Common myeloid progenitor, CD34-positive (primary cell): ENCODE data around the gene ITGA7.

Source experiments
- CTCF ChIA-PET: fragments of 350-600 bp; sonication (Branson Sonifier 250); formaldehyde crosslinking; loops from one replicate; lab custom pipeline; 2021; ENCODE audit warnings: antibody characterized with exemption; lab: Charles Lee
- POLR2A ChIA-PET: fragments of 350-600 bp; sonication (Branson Sonifier 250); formaldehyde crosslinking; loops from one replicate; lab custom pipeline; 2021; ENCODE audit warnings: antibody characterized with exemption; lab: Charles Lee
- DNase-seq, 3 donors: peaks; one replicate each; pipeline versions ENCODE4 v3.0.0 to v3.0.0-alpha.2; 2013
- H3K27ac ChIP-seq, 2 experiments: 1 replicate in 1 of 2; 2 replicates in 1 of 2; pipeline ENCODE4 v1.7.0; 2013; ENCODE audit warnings: inconsistent platforms in 2 of 2, low read length in 2 of 2, mild to moderate bottlenecking in 2 of 2, low read depth in 1 of 2, moderate library complexity in 1 of 2; ENCODE audit not compliant: severe bottlenecking in 2 of 2, insufficient read depth in 1 of 2, poor library complexity in 1 of 2
- H3K27me3 ChIP-seq, 5 experiments: replicated peaks in 2 of 5; 1 replicate in 3 of 5; 2 replicates in 2 of 5; pipeline versions ENCODE4 v1.6.1 to v1.7.0; 2013; ENCODE audit warnings: low read length in 4 of 5, mild to moderate bottlenecking in 2 of 5, moderate library complexity in 2 of 5, inconsistent platforms in 1 of 5; ENCODE audit not compliant: insufficient read depth in 5 of 5, control insufficient read depth in 4 of 5
- H3K36me3 ChIP-seq, 4 experiments: 1 replicate in 2 of 4; 2 replicates in 2 of 4; pipeline versions ENCODE4 v1.6.1 to v1.7.0; 2013; ENCODE audit warnings: low read length in 3 of 4, control low read depth in 1 of 4, mild to moderate bottlenecking in 1 of 4; ENCODE audit not compliant: control insufficient read depth in 4 of 4, insufficient read depth in 4 of 4
- H3K4me1 ChIP-seq, 4 experiments: 1 replicate in 3 of 4; 2 replicates in 1 of 4; pipeline versions ENCODE4 v1.6.1 to v1.7.1; 2013; ENCODE audit warnings: low read length in 3 of 4, mild to moderate bottlenecking in 3 of 4, control low read depth in 1 of 4, inconsistent platforms in 1 of 4, moderate library complexity in 1 of 4; ENCODE audit not compliant: control insufficient read depth in 4 of 4, insufficient read depth in 4 of 4; ENCODE audit errors: control extremely low read depth in 1 of 4
- H3K4me3 ChIP-seq, 7 experiments: 1 replicate in 4 of 7; 2 replicates in 3 of 7; pipeline versions ENCODE4 v1.5.1 to v1.7.0; 2013; ENCODE audit warnings: mild to moderate bottlenecking in 7 of 7, low read length in 6 of 7, moderate library complexity in 6 of 7, inconsistent platforms in 2 of 7, low read depth in 2 of 7, control low read depth in 1 of 7; ENCODE audit not compliant: insufficient read depth in 4 of 7, control insufficient read depth in 1 of 7; ENCODE audit errors: extremely low read depth in 1 of 7
- H3K9me3 ChIP-seq, 5 experiments: 1 replicate in 4 of 5; 2 replicates in 1 of 5; pipeline versions ENCODE4 v1.6.1 to v1.7.1; 2013; ENCODE audit warnings: low read length in 4 of 5, mild to moderate bottlenecking in 2 of 5, inconsistent platforms in 1 of 5, low read depth in 1 of 5, moderate library complexity in 1 of 5; ENCODE audit not compliant: control insufficient read depth in 4 of 5, insufficient read depth in 2 of 5; ENCODE audit errors: control extremely low read depth in 1 of 5
- WGBS: methylation state at CpG from one replicate; pipeline ENCODE4 v1.1.5; 2013; ENCODE audit not compliant: insufficient coverage; 5-methylcytosine and 5-hydroxymethylcytosine counted together

Gene ITGA7

GRCh38 chr12:55738123-55739024, 30.7 kb upstream of the ITGA7 start:
- WGBS, result 0% methylated on average over 8 of the region's 14 CpGs
- no peaks in the 10 kb centered on the region for H3K27me3 ChIP-seq
- ChIA-PET CTCF (interaction anchor here (0.7 to 13.3 kb wide), 39 partner anchors 8 to 420 kb away, joined by 3 to 145 read pairs (median 7); partner anchors contain the start of genes BLOC1S1, CD63, MYL6 and ORMDL2), POLR2A (interaction anchor here (0.5 to 1.8 kb wide), 7 partner anchors 8 to 1458 kb away, joined by 3 to 8 read pairs (median 3); partner anchors contain the start of genes CBX5 and CD63)
- H3K27ac ChIP-seq, result peak overlapping the region; percentile 61 to 82
- H3K4me3 ChIP-seq, result peak overlapping the region; percentile 39 to 97 (median 79)
- no peaks in the 10 kb centered on the region for H3K9me3 ChIP-seq
- no peaks in the 10 kb centered on the region for H3K36me3 ChIP-seq
- H3K4me1 ChIP-seq, result peaks cover 6 to 34% (median 28%) of the 10 kb centered on the region in 4 experiments
- DNase-seq, result peak; percentile 82 to 90 (median 90)

- no peaks in the 10 kb centered on the region for H3K27me3 ChIP-seq
- H3K4me3 ChIP-seq, result peak overlapping the region; percentile 39 to 97 (median 79)
- no peaks in the 10 kb centered on the region for H3K36me3 ChIP-seq
- DNase-seq, result peak in 2 of 3 donors; percentile 34 to 45
- H3K27ac ChIP-seq, result peak overlapping the region; percentile 61 to 82
- H3K4me1 ChIP-seq, result peaks cover 6 to 32% (median 27%) of the 10 kb centered on the region in 4 experiments
- CTCF ChIA-PET, result interaction anchor here (0.8 to 13.3 kb wide), 31 partner anchors 8 to 421 kb away, joined by 3 to 145 read pairs (median 8); partner anchors contain the start of genes BLOC1S1, CD63, MYL6 and RDH5
- POLR2A ChIA-PET, result interaction anchor here (0.7 to 1.8 kb wide), 4 partner anchors 9 to 19 kb away, joined by 3 to 9 read pairs (median 6); partner anchors contain the start of gene CD63
- H3K9me3 ChIP-seq, result no peaks in the 10 kb centered on the region
- 0% methylated on average over 1 of the region's 4 CpGs for WGBS
These were observed 29.9 kb upstream of the ITGA7 start for GRCh38 chr12:55737581-55738122.

DNA sequence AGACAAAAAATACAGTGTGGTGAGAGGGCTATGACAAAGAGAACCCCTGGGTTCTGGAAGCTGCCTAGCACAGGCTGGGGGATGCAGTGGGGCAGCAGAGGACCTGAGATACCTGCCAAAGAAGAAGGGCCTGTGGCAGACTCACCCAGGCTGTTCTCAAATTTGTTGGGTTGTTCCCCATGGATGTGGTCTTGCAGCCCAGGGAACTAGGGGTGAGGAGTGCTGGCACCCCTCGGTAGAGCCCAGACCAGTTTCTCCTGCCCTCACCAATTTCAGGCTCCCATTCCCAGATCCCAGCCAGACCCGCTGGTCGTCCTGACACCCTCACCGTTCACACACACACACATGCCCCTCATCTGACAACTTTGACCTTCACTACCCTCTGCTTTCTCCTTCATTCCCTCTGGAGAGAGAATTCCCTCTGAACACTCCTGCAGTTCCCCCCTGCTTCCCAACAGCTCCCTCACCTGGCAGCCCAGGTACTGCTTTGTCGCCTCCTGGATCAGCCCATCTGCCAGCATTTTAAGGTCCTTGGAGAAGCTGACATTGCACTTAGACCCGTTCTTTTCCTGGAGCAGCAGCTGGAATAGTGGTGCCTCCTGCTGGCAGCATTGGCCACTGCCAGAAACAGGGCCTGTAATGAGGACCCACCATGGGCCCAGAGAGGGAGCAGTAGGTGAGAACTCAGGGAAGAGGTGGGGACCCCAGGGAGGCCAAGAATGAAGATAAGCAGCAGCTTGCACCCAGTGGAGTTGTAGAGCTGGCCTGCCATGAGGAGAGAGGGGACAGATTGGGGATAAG, 29.3 kb upstream of the ITGA7 start:
- Histone ChIP-seq H3K27me3 (no peaks in the 10 kb centered on the region), H3K4me1 (peaks cover 6 to 27% (median 21%) of the 10 kb centered on the region in 4 experiments), H3K4me3 (peak overlapping the region in 1 of 7 experiments; percentile 97), H3K9me3 (no peaks in the 10 kb centered on the region), H3K36me3 (no peaks in the 10 kb centered on the region), H3K27ac (peak overlapping the region in 1 of 2 experiments; percentile 82)
- WGBS, result 63% methylated on average over 6 of the region's 6 CpGs
- ChIA-PET CTCF (interaction anchor here (1.0 to 13.3 kb wide), 23 partner anchors 7 to 421 kb away, joined by 3 to 145 read pairs (median 10); partner anchors contain the start of genes BLOC1S1, CD63, MYL6 and RDH5), POLR2A (interaction anchor here (1.0 kb wide), 1 partner anchor 12 kb away, joined by 9 read pairs; no protein-coding TSS in a partner anchor)
- peak; percentile 70 to 76 (median 71) for DNase-seq

DNA sequence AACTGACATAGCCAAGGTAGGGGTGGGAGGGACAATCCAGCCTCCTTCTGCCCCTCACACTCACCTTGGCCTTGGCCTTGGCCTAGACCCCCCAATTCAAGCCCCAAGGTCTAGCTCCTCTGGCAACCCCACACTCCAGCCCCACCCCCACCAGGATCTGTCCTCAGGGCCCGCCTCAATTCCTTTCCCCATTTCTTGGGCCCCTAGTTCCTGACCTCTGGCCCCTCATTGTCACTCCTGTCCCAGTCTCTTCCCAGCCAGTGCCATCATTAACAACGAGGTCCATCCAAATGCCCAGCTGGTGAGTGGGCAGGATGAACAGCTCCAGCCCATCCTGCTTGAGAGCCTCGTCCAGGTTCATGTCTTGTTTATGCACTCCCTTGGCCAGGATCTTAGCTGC, 28.4 kb upstream of the ITGA7 start:
- 88% methylated on average over 3 of the region's 3 CpGs for WGBS
- no peak overlapping the region for H3K4me3 ChIP-seq
- ChIA-PET POLR2A (no interaction called here), CTCF (interaction anchor here (0.6 to 7.9 kb wide), 8 partner anchors 9 to 293 kb away, joined by 3 to 119 read pairs (median 8); partner anchors contain the start of genes BLOC1S1 and RDH5)
- H3K4me1 ChIP-seq, result peaks cover 6 to 26% (median 19%) of the 10 kb centered on the region in 4 experiments
- no peak for DNase-seq
- no peaks in the 10 kb centered on the region for H3K36me3 ChIP-seq
- H3K27ac ChIP-seq, result no peak overlapping the region
- no peaks in the 10 kb centered on the region for H3K27me3 ChIP-seq
- H3K9me3 ChIP-seq, result no peaks in the 10 kb centered on the region

- POLR2A ChIA-PET, result no interaction called here
- H3K36me3 ChIP-seq, result no peaks in the 10 kb centered on the region
- H3K27ac ChIP-seq, result no peak overlapping the region
- H3K4me1 ChIP-seq, result peaks cover 12 to 41% (median 33%) of the 10 kb centered on the region in 4 experiments
- H3K9me3 ChIP-seq, result no peaks in the 10 kb centered on the region
- no peaks in the 10 kb centered on the region for H3K27me3 ChIP-seq
- WGBS, result 100% methylated on average over 1 of the region's 3 CpGs
- DNase-seq, result no peak
- H3K4me3 ChIP-seq, result no peak overlapping the region
- CTCF ChIA-PET, result interaction anchor here (0.8 to 7.9 kb wide), 7 partner anchors 9 to 309 kb away, joined by 3 to 119 read pairs (median 3); partner anchors contain the start of gene RDH5
These were observed 26.9 kb upstream of the ITGA7 start for GRCh38 chr12:55734595-55734994.

GRCh38 chr12:55733858-55734257, 26.2 kb upstream of the ITGA7 start:
- POLR2A ChIA-PET, result interaction anchor here (0.6 to 0.7 kb wide), 2 partner anchors 60 to 206 kb away, joined by 3 to 4 read pairs; no protein-coding TSS in a partner anchor
- Histone ChIP-seq H3K9me3 (no peaks in the 10 kb centered on the region), H3K27ac (no peak overlapping the region), H3K36me3 (no peaks in the 10 kb centered on the region), H3K4me3 (no peak overlapping the region), H3K27me3 (no peaks in the 10 kb centered on the region), H3K4me1 (peaks cover 12 to 44% (median 37%) of the 10 kb centered on the region in 4 experiments)
- 100% methylated on average over 2 of the region's 2 CpGs for WGBS
- DNase-seq, result no peak
- CTCF ChIA-PET, result interaction anchor here (1.2 to 7.9 kb wide), 5 partner anchors 10 to 310 kb away, joined by 3 to 119 read pairs (median 4); partner anchors contain the start of gene RDH5
